H9 (cell line): ENCODE results near the gene GRK3. TPM values are rescaled to one million over a fixed set of nuclear protein-coding genes. Genes with fewer than 3 reads are reported as not detected.

ENCODE experiments used
- DNase-seq: peaks from one replicate; pipeline ENCODE4 v3.0.0-alpha.2; 2017
- H2AFZ ChIP-seq: one replicate; pipeline ENCODE4 v1.6.1; 2013; ENCODE audit warnings: mild to moderate bottlenecking, low read length, control low read depth, moderate library complexity
- H2AK5ac ChIP-seq: 2 replicates; pipeline ENCODE4 v1.6.1; 2013; ENCODE audit warnings: low read length, control low read depth, mixed read lengths; ENCODE audit not compliant: insufficient read length
- H2BK120ac ChIP-seq: one replicate; pipeline ENCODE4 v1.6.1; 2013; ENCODE audit warnings: low read depth, mild to moderate bottlenecking, low read length, control low read depth, inconsistent platforms; ENCODE audit not compliant: poor library complexity, severe bottlenecking
- H2BK12ac ChIP-seq: 2 replicates; pipeline ENCODE4 v1.6.1; 2013; ENCODE audit warnings: low read length, control low read depth, mixed read lengths, low read depth; ENCODE audit not compliant: insufficient read length
- H2BK15ac ChIP-seq: 2 replicates; pipeline ENCODE4 v1.6.1; 2013; ENCODE audit warnings: low read depth, low read length, control low read depth
- H2BK20ac ChIP-seq: one replicate; pipeline ENCODE4 v1.6.1; 2013; ENCODE audit warnings: low read depth, mild to moderate bottlenecking, low read length, control low read depth, inconsistent platforms; ENCODE audit not compliant: poor library complexity, severe bottlenecking
- H2BK5ac ChIP-seq: 2 replicates; pipeline ENCODE4 v1.6.1; 2013; ENCODE audit warnings: low read length, control low read depth, mixed read lengths; ENCODE audit not compliant: insufficient read length
- H3K14ac ChIP-seq: 2 replicates; pipeline ENCODE4 v1.6.1; 2013; ENCODE audit warnings: low read length, control low read depth; ENCODE audit not compliant: insufficient read depth
- H3K18ac ChIP-seq: 2 replicates; pipeline ENCODE4 v1.6.1; 2013; ENCODE audit warnings: low read depth, mild to moderate bottlenecking, mixed read lengths, low read length, control low read depth; ENCODE audit not compliant: insufficient read length
- H3K23ac ChIP-seq: 2 replicates; pipeline ENCODE4 v1.6.1; 2013; ENCODE audit warnings: low read length, control low read depth, mixed read lengths, low read depth; ENCODE audit not compliant: insufficient read length
- H3K23me2 ChIP-seq: 2 replicates; pipeline ENCODE4 v1.6.1; 2013; ENCODE audit warnings: low read depth, mild to moderate bottlenecking, mixed read lengths, low read length, control low read depth; ENCODE audit not compliant: insufficient read length, poor library complexity, severe bottlenecking
- H3K27ac ChIP-seq: 2 replicates; pipeline ENCODE4 v1.5.1; 2013; ENCODE audit warnings: low read length, control low read depth, mixed read lengths, low read depth; ENCODE audit not compliant: insufficient read length
- H3K27me3 ChIP-seq: 2 replicates; pipeline ENCODE4 v1.6.1; 2013; ENCODE audit warnings: low read length, control low read depth, inconsistent platforms; ENCODE audit not compliant: insufficient read depth
- H3K4ac ChIP-seq: 2 replicates; pipeline ENCODE4 v1.6.1; 2013; ENCODE audit warnings: low read depth, mild to moderate bottlenecking, control low read depth, inconsistent platforms, low read length, moderate library complexity
- H3K4me1 ChIP-seq: 2 replicates; pipeline ENCODE4 v1.6.1; 2013; ENCODE audit warnings: low read length, control low read depth, inconsistent platforms; ENCODE audit not compliant: insufficient read depth
- H3K4me2 ChIP-seq: 2 replicates; pipeline ENCODE4 v1.6.1; 2013; ENCODE audit warnings: low read length, control low read depth, mixed read lengths; ENCODE audit not compliant: insufficient read length, insufficient read depth
- H3K56ac ChIP-seq: 2 replicates; pipeline ENCODE4 v1.6.1; 2013; ENCODE audit warnings: low read depth, mild to moderate bottlenecking, mixed read lengths, low read length, control low read depth; ENCODE audit not compliant: insufficient read length
- H3K79me1 ChIP-seq: 2 replicates; pipeline ENCODE4 v1.6.1; 2013; ENCODE audit warnings: low read depth, mild to moderate bottlenecking, moderate library complexity, low read length, control low read depth, inconsistent platforms; ENCODE audit not compliant: insufficient read depth, poor library complexity, severe bottlenecking
- H3K79me2 ChIP-seq: 2 replicates; pipeline ENCODE4 v1.6.1; 2013; ENCODE audit warnings: low read length, control low read depth, inconsistent platforms; ENCODE audit not compliant: insufficient read depth
- H3K9ac ChIP-seq: 2 replicates; pipeline ENCODE4 v1.6.1; 2013; ENCODE audit warnings: low read length, control low read depth, mixed read lengths; ENCODE audit not compliant: insufficient read length; ENCODE audit errors: extremely low read depth
- H3K9me3 ChIP-seq: one replicate; pipeline ENCODE4 v1.6.1; 2013; ENCODE audit warnings: low read depth, low read length, inconsistent platforms; ENCODE audit not compliant: control insufficient read depth
- H3T11ph ChIP-seq: one replicate; pipeline ENCODE4 v1.6.1; 2013; ENCODE audit warnings: mild to moderate bottlenecking, low read length, control low read depth, inconsistent platforms
- H4K20me1 ChIP-seq: one replicate; pipeline ENCODE4 v1.6.1; 2013; ENCODE audit not compliant: control insufficient read depth, insufficient read length, insufficient read depth
- H4K5ac ChIP-seq: 2 replicates; pipeline ENCODE4 v1.6.1; 2013; ENCODE audit warnings: low read depth, mild to moderate bottlenecking, mixed read lengths, low read length, control low read depth; ENCODE audit not compliant: insufficient read length
- H4K8ac ChIP-seq: replicated peaks from 2 replicates; pipeline ENCODE4 v1.6.1; 2013; ENCODE audit warnings: low read length, control low read depth, mixed read lengths, low read depth; ENCODE audit not compliant: insufficient read length
- H4K91ac ChIP-seq: 2 replicates; pipeline ENCODE4 v1.6.1; 2013; ENCODE audit warnings: low read depth, mild to moderate bottlenecking, moderate library complexity, mixed read lengths, low read length, control low read depth; ENCODE audit not compliant: insufficient read length
- H3K27ac Mint-ChIP-seq, 3 experiments: 2 replicates in 2 of 3; 3 replicates in 1 of 3; pipeline ENCODE4 v1.8.0; 2020 to 2021; ENCODE audit warnings: mixed read lengths in 3 of 3, mild to moderate bottlenecking in 1 of 3, moderate library complexity in 1 of 3
- H3K27me3 Mint-ChIP-seq: 2 replicates; pipeline ENCODE4 v1.8.0; 2021; ENCODE audit warnings: low read depth, mild to moderate bottlenecking, moderate library complexity, mixed read lengths
- H3K36me3 Mint-ChIP-seq, 3 experiments: 2 replicates in 2 of 3; 3 replicates in 1 of 3; pipeline ENCODE4 v1.8.0; 2020 to 2021; ENCODE audit warnings: low read depth in 3 of 3, mixed read lengths in 3 of 3; ENCODE audit not compliant: insufficient read depth in 1 of 3
- H3K4me1 Mint-ChIP-seq, 2 experiments: 2 replicates each; pipeline ENCODE4 v1.8.0; 2020; ENCODE audit warnings: mixed read lengths in 2 of 2
- H3K4me3 Mint-ChIP-seq, 2 experiments: 2 replicates in 1 of 2; 3 replicates in 1 of 2; pipeline ENCODE4 v1.8.0; 2020 to 2021; ENCODE audit warnings: mild to moderate bottlenecking in 2 of 2, mixed read lengths in 2 of 2, moderate library complexity in 1 of 2
- H3K9me3 Mint-ChIP-seq, 2 experiments: 2 replicates in 1 of 2; 3 replicates in 1 of 2; pipeline ENCODE4 v1.8.0; 2020; ENCODE audit warnings: mild to moderate bottlenecking in 2 of 2, mixed read lengths in 2 of 2, moderate library complexity in 1 of 2
- CTCF ChIP-seq: fragments of 200-600 bp; sonication (generic); conservative IDR thresholded peaks from 3 replicates; pipeline ENCODE4 v1.8.0; 2021; ENCODE audit warnings: antibody characterized with exemption, mild to moderate bottlenecking
- WGBS: extraction: QIAGEN DNeasy Blood & Tissue Kit; methylation state at CpG from one replicate; pipeline ENCODE4 v1.1.7; 2013; ENCODE audit warnings: missing lambda C conversion rate, low lambda C conversion rate, mixed read lengths; ENCODE audit not compliant: insufficient read length; ENCODE audit errors: extremely low coverage; 5-methylcytosine and 5-hydroxymethylcytosine counted together
- total RNA-seq: library from RNA; stranded (reverse); gene quantifications from 2 replicates; pipeline ENCODE4 v1.2.1, GENCODE V29; 2021

The GRK3 gene
- total RNA-seq, 1 experiment from 2014 or later: 23.9 TPM

GRCh38 chr22:25598609-25599008, 34.1 kb downstream of the GRK3 start:
- Histone ChIP-seq H4K91ac (no peak overlapping the region), H2BK120ac (no peak overlapping the region)

More at GRCh38 chr22:25598609-25599008, 34.1 kb downstream of the GRK3 start:
- H3K4me1 ChIP-seq: no peaks in the 10 kb centered on the region
- DNase-seq: no peak
- Mint-ChIP-seq H3K4me1 (peaks cover 0 to 7% of the 10 kb centered on the region in 2 experiments; a peak in 1 of 4 replicates), H3K9me3 (peaks cover 0 to 2% of the 10 kb centered on the region in 2 experiments; a peak in 1 of 5 replicates), H3K27me3 (no peaks in the 10 kb centered on the region), H3K36me3 (peaks cover 3 to 9% (median 3%) of the 10 kb centered on the region in 3 experiments; a peak in 4 of 7 replicates), H3K4me3 (no peak overlapping the region), H3K27ac (no peak overlapping the region)
- no peak overlapping the region for H3K18ac ChIP-seq
- no peaks in the 10 kb centered on the region; the same call in 1 of the 2 replicates for H3K79me2 ChIP-seq
- H3K14ac ChIP-seq: no peak overlapping the region
- H3K56ac ChIP-seq: no peak overlapping the region
- H2BK12ac ChIP-seq: no peak overlapping the region
- no peaks in the 10 kb centered on the region for H3K23me2 ChIP-seq
- H4K5ac ChIP-seq: no peak overlapping the region
- no peak overlapping the region for H3K4me2 ChIP-seq
- H3K4ac ChIP-seq: no peak overlapping the region
- no peak overlapping the region for H3K9ac ChIP-seq
- no peak overlapping the region for H2BK5ac ChIP-seq
- H3K9me3 ChIP-seq: no peaks in the 10 kb centered on the region
- H2AK5ac ChIP-seq: no peak overlapping the region
- TF ChIP-seq CTCF: no peak
- no peak overlapping the region for H3K27ac ChIP-seq
- no CpG with 5 or more reads among the region's 1 CpG for WGBS
- H2AFZ ChIP-seq: no peak overlapping the region
- H4K20me1 ChIP-seq: no peaks in the 10 kb centered on the region
- no peak overlapping the region for H2BK15ac ChIP-seq
- no peaks in the 10 kb centered on the region for H3K79me1 ChIP-seq
- no peak overlapping the region for H2BK20ac ChIP-seq
- no peak overlapping the region for H3K23ac ChIP-seq
- no peak overlapping the region for H4K8ac ChIP-seq
- H3K27me3 ChIP-seq: no peaks in the 10 kb centered on the region
- no peak overlapping the region for H3T11ph ChIP-seq
